Stimulated activated CD4-positive, alpha-beta T cell treated with anti-CD3 and anti-CD28 coated beads, Interleukin-15, amount 100 ng/mL, for 1 hour (primary cell): ENCODE results near the gene CARHSP1.
"Not testable (repeated sequence)": the region's sequence is repeated elsewhere in the genome, so short reads cannot be mapped to it uniquely, and the experiment has no call there.

Experiments
- DNase-seq, 2 donors: peaks; one replicate each; pipeline ENCODE4 v3.0.0-alpha.2; 2020; ENCODE audit warnings: low read depth in 1 of 2, low spot score in 1 of 2

Gene CARHSP1

GRCh38 chr16:8831871-8832716 lies 36.7 kb downstream of the CARHSP1 start:
- no peak for DNase-seq

DNA sequence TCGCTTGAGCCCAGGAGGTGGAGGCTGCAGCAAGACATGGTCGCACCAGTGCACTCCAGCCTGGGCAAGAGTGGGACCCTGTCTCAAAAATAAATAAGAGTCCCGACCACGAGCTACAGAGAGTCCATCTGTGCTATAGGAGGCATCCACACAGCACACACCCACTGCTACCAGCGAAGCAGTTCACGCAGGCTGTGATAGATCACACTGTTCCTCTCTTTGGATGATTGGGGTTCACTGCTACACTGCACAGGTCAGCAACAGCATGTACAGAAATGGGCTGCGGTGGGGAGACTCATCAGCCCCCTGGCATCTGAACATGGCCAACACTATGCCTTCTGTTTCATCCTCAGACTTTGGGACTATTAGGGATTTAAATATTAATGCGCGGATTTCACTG lies 37.4 kb downstream of the CARHSP1 start:
- no peak for DNase-seq

DNA sequence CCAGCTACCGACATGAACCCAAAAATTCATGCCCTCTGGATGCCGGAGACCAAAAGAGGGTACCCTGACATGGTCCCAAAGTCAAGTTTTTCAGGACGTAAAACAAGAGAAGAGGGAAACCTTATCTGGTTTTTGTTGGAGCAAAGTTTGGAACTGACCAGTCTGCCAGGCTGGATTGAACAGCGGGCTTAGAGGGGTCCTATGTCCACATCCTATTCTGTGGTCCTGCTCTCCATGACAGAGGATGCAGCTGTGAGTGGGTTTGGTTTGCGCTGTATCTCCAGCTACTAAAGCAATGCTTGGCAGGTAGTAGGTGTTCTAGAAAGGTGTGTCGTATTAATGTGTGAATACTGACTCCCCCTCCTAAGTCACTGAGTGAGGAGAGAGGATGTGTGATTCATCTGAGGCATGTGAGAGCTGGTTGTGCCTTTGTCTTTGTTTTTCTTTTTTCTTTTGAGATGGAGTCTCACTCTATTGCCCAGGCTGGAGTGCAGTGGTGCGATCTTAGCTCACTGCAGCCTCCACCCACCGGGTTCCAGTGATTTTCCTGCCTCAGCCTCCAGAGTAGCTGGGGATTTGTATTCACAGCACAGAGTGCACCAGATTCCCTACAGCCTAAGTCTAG lies 40.2 kb downstream of the CARHSP1 start:
- DNase-seq: no peak

GRCh38 chr16:8826278-8826879 lies 42.4 kb downstream of the CARHSP1 start:
- DNase-seq: no peak

DNA sequence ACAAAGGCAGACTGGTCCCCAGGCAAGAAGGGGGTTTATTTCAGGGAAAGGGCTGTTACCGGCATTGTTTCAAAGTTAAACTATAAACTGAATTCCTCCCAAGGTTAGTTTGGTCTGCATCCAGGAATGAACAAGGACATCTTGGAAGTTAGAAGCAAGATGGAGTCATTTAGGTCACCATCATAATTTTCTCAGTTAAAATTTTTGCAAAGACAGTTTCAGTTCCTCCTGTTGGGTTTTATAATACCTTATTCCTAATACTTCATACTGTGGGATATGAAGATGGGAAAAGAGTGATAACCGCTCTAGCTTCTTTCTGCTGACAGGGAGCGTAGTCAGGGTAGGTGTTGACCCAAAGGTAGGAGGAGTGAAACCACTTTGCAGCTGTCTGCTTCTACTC lies 46.4 kb downstream of the CARHSP1 start:
- DNase-seq: no peak

DNA sequence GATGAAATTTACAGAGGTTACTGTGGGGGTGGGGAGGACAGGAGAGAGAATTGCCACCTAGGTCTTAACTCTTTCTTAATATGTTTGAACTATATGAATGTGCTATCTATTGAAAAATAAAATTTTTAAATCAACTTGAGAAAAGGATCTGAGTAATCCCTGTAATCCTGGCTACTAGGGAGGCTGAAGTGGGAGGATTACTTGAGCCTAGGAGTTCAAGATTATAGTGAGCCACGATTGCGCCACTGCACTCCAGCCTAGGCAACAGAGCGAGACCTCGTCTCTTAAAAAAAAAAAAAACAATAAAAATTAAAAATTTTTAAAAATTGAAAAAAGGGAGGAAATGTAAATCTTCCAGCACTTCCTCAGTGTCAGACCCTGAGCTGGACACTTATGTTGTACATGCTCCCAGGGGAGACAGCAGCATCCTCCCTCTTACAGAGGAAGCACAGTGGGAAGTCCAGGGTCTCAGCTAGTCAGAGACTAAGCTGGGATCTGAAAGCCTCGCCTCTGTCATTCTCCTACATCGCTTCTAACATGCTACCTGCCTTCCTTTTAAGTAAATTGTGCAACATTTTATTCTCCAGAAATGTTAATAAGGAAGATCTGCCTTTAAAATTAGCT lies 49.3 kb downstream of the CARHSP1 start:
- DNase-seq: no peak

GRCh38 chr16:8818504-8819270 lies 50.1 kb downstream of the CARHSP1 start:
- DNase-seq: no peak

- DNase-seq: no peak
These were observed 51.7 kb downstream of the CARHSP1 start for GRCh38 chr16:8816967-8817655.

GRCh38 chr16:8814095-8814806 lies 54.6 kb downstream of the CARHSP1 start:
- no peak for DNase-seq

- no peak for DNase-seq
These were observed 56.5 kb downstream of the CARHSP1 start for GRCh38 chr16:8812162-8812843.

DNA sequence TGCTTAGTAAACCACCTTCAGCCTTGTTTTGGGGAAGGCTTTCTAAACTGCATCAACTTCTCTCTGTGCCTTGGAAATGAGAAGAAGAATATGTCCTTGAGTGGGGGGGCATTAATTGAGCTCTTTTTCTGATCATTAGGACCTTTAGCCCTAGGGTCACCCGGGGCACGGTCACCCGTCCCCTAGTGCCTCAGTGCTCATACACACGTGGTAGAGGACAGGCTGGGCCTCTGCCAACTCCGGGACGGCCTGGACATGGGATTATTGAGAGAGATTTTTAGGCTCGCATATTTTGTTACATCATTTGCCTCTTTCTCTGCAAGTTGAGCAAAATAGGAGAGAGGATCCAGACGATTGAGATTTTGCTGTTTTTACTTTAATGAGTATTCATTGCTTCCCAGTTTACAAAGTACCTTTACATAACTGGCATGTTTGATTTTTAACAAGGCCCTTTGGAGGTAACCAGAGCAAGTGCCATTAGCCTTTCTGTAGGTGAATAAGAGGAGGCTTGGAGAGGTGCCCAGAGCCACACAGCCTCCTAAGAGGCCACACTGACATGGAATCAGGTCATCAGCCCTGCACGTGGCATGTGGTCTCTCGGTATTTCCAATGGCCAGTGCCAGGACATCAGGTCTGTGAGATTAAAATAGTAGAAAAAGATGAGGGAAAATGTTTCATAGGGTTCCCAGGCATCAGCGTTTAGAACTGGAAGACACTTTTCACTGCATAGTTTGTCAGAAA lies 60.0 kb downstream of the CARHSP1 start:
- DNase-seq: no peak

DNA sequence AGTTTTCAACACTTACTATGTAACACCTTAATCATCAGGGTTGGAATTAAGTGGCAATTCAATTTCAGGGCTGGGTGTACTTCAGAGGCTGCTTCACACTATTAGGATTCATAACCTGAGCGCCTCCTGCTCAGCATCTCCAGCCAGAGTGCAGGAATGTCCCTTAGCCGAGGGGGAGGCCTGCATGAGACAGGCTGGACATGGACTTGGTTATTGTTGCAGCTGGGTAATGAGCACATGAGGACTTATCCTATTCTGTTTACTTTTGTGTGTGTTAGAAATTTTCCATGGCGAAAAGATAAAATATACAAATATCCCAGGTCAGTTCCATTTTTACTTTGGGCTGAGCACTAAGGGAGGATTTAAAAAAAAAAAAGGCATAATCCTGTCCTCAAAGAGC lies 60.8 kb downstream of the CARHSP1 start:
- DNase-seq: no peak

DNA sequence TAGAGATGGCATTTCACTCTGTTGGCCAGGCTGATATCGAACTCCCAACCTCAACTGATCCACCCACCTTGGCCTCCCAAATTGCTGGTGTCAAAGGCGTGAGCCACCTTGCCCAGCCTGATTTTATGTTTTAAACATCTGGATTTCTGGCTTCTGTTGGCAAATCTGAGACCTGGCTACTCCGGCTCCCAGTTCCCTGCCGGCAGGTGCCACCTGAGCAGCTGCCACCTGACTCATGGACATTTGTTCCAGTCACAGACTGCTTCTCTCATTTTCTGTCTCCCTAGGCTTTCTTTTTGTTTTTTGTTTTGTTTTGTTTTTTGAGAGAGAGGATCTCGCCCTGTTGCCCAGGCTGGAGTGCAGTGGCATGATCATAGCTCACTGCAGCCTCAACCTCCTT lies 61.6 kb downstream of the CARHSP1 start:
- no peak for DNase-seq

GRCh38 chr16:8806272-8806983 lies 62.4 kb downstream of the CARHSP1 start:
- DNase-seq: no peak

GRCh38 chr16:8804313-8804712 lies 64.5 kb downstream of the CARHSP1 start:
- DNase-seq: no peak

DNA sequence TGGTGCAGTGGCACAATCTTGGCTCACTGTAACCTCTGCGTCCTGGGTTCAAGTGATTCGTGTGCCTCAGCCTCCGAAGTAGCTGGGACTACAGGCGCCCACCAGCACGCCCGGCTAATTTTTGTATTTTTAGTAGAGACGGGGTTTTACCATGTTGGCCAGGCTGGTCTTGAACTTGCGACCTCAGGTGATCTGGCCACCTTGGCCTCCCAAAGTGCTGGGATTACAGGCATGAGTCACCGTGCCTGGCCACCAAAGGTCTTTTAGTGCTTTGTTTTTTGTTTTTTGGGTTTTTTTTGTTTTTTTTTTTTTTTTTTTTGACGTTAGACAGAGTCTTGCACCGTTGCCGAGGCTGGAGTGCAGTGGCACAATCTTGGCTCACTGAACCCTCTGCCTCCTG lies 65.1 kb downstream of the CARHSP1 start:
- not testable (repeated sequence) for DNase-seq
